Hematopoietic multipotent progenitor cell (in vitro differentiated cells): ENCODE data around the gene BBIP1. TPM values are rescaled to one million over a fixed set of nuclear protein-coding genes. Genes with fewer than 3 reads are reported as not detected.

Experiments used
- DNase-seq, 3 donors: peaks; one replicate each; pipeline ENCODE4 v3.0.0-alpha.2; 2011 to 2015; ENCODE audit warnings: low read depth in 2 of 3, low spot score in 2 of 3
- total RNA-seq: library from RNA; depleted of rRNA; stranded (reverse); fragments of >200 nt; gene quantifications from one replicate; pipeline ENCODE4 v1.2.3, GENCODE V29; 2012

Gene BBIP1
- total RNA-seq, 1 donor, result 7.0 TPM

DNA sequence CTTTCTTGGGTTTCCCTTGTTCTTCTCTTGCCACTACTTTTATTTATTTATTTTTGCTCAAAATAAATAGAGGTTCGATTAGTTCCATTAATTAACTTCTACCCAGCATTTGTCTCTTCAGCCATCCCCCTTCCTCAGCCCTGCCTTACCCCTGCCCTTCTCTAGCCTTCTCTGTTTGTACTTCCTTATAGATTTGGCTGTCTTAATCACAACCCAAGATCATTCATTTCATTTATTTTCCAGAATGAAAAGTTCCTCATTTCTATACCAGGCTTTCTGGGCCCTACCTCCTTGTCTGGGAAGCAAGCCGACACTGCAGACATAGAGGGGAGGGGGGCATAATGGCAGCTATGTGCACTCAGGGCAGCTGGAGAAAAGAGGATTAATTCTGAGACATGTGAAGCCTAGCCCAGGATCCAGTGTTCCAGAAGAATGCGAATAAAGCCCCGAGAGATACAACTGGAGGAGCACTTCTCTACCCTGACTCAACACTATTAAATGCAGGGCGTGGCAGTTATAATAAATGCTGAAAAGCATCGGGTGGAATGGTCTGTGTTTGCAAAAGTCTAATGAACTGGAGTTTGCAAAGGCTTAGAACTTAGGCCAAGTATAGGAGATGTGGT is 53.7 kb downstream of the BBIP1 start:
- DNase-seq, result no peak

DNA sequence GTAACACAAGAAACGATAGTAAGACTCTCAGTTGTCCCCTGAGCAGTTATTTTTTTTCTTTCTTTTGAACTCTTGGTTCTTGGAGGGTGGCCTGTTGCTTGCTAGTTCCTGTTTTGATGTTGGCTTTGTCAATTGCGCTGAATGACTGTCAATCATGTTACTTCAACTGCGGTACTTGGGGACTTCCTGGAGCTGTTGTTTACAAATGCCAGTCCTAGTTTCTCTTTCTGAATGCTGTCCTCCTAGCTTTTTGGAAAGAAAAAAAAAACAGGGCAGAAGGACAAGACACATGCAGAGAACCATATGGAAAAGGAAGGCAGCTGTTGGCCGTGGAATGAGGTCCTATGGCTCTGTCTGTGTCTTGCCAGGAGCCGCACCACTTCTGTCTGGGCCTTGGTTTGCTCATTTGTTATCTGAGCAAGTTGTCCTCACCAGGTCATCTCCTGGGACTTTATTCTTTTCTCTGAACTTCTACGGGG is 54.3 kb downstream of the BBIP1 start:
- peak; percentile 60 to 87 (median 71) for DNase-seq

DNA sequence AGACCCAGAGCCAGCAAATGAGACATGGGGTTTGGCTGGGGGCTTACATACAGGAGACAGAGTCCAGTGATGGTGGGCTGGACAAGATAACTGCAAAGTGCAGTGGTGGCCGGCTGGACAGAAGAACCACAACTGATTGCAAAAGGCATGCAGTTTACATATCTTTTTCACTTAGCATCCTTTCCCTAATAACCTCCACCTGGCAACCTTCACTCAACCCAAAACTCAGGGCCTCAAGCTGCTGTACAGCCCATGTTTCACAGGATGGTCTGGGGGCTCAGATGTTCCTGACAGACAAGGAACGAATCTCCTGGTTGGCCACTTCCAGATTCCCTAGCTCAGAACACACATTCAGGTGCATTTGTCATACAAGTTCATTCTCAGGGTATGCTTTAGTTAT is 55.0 kb downstream of the BBIP1 start:
- no peak for DNase-seq

DNA sequence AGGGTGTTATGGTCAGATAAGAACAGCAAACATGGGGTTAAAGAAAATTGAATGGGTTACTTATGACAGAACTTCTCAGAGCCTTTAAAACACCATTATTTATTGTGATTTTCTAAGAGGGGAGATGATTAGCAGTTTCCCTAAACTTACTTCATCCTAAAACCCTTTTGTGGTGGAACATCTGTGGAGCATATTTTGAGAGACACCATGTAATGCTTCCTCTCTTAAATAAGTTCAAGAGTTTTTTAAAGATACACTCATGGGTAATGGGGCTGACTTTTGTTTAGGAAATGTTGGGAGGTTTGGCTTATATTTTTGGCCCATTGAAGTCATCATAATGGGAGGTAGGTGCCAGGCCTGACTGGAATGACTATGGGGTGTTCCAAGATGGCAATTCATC is 55.6 kb downstream of the BBIP1 start:
- no peak for DNase-seq

DNA sequence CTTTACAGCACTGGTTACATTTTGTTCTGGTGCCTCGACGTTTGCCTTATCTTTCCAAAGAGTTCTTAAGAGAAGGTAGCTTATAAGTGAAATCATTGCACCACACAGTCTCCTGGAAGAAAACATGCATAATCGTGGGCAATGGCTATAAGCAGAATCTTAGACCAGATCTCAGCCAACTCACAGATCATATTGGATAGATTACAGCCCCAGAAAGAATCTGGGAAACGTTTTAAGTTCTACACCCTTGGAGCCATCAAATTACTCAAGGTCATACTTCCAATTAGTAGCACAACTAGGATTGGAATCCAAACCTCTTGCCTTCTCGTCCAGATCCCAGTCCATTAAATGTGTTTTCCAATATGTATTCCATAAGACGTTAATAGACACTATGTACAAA is 56.0 kb downstream of the BBIP1 start:
- no peak for DNase-seq

DNA sequence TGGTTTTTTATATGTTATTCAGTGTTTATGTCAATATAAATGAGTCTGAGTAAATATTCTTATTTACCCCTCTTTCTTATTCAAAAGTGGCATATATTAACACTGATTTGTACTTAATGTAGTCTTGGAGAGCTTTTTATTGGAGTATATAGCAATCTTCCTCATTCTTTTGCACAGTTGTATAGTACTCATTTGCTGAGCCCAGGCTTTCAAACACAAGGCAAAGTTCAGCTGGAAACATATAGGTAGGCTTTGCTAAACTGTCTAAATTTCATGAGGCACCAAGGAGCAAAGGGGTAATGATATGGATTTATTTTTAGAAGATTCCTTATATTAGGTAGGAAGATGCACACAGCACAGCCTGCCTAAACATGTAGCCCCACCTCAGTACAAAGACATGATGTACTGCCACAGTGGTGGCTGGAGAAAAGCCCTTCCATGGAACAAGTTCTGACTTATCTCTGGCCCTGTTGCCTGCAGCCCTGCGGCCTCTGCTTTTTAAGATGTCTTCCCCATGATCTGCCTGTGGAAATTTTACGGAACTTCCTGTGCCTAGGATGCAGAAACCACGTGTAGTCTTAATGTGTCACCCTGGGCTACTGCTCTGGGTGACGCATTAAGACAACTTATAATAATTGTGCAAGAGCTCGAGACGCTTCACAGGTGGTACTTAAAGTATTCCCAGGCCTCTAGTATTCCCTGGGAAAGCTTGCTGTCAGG is 56.9 kb downstream of the BBIP1 start:
- DNase-seq, result no peak

DNA sequence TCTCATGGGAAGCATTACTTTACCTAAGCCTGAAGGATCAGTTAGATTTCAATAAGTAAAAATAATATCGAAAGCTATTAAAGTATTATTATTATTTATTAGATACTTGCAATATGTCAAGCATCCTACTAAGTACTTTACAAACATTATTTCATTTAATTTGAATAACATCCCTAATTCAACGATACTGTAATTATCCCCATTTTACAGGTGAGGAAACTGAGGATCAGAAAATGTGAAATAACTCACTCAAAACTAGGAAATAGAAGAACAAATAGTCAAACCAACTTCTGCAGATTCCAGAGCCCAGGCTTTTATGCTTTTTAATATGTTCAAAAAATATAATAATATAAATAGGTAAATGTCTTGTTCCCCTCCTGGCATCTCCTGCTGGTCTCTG is 57.5 kb downstream of the BBIP1 start:
- no peak for DNase-seq

DNA sequence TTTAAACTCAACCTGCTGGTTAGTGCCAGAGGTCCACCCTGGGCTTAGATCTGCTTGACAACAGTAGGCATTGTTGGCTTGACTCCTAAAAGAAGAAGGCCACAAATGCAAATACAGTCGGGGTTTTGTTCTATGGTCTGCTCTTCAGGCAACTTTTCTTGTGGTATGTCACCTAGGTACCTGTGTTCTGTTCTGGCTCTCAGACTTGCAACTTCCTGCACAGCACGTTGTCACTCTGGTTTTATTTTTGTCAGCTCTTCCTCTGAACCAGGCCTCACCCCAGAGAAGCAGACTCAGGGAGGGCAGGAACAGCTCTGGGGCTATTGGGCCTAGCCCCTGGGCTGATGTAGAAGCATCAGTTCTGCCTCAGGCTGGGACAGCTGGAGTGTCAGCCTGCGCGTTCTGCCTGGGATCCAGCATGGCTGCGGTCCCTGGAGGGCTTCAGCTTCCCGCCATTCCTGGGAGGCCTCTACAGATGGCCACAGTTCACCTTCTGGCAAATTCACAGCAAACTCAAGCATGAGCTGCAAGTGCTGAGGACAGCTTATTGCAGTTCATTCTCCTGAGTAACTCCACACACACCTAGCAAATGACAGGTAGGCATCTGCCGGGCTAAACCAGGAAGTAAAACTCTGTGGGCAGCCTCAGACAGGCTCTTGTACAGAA is 58.3 kb downstream of the BBIP1 start:
- peak in 1 of 3 donors; percentile 44 for DNase-seq

DNA sequence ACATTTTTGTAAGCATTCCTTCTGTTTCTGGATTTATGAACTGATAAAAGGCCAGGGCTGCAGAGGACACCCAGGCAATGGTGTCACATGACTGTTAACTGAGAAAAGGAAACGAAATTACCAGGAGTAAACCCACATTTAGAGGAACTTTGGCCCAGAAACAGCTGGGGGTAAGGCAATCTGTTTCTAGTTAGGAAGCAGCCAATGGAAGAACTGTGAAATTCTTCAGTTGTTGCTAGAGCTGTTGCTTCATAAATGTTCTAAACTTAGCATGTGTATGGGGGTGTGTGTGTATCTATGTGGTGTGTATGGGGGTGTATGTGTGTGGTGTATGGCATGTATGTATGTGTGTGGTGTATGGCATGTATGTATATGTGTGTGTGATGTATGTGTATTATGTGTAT is 59.0 kb downstream of the BBIP1 start:
- DNase-seq, result peak in 1 of 3 donors; percentile 41

DNA sequence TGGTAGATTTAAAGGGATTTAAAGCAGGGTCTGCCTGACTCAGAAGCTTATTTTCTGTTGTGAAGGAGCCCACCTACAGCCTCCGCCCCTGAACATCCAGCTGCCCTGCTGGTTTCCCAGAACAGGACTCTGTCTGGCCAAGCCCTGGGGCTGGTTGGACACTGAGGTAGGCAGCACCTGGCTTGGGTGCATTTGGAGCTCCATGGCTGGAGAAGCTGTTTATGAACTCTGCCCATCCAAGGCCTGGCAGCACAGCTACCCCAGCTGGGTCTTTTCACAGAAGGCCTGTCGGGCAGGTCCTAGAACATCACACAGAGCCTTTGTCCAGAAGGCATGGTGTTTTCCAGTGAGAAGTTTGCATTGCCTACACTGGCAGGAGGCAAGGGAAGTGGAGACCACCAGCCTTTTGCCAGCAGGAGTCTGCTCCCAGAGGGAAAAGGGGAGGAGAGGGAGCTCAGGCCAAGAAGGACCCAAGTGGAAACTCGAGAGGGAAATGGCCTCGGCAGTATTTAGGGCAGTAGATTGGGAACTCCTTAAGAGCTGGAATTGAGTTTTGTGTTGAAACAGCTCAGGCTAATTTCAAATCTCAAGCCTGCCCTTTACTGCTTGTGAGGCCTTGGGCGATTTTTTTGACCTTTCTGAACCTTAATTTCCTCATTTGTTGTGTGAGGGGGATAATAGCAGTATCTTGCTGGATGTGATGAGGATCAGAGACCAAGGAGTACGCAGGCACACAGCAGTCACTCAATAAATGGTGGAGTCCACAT is 59.6 kb downstream of the BBIP1 start:
- DNase-seq, result no peak

DNA sequence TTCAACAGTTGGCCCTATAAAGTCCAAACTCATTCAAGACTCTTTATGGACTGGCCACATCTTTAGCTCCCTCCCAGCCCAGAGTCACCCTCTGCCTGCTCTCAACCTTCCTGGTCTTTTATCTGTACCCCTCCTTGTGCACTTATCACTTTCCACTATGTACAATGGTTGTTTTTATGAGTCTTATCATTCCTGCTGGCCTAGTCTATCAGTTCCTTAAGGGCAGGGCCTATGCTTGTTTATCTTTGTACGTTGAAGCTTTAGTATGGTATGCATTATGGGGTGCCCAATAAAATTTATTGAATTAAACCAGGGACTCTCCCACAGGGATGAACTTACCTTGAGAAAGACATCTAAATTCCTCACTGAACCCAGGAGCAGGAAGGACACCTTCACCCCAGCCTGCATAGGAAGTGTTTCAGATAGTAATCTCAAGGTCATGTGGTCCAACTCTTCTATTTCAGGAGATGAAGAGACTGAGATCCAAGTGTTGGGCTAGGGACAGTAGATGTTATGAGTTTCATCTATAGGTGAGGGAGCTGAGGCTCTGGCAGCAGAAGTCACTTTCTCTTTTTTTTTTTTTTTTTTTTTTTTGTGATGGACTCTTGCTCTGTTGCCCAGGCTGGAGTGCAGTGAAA is 60.6 kb downstream of the BBIP1 start:
- no peak for DNase-seq

DNA sequence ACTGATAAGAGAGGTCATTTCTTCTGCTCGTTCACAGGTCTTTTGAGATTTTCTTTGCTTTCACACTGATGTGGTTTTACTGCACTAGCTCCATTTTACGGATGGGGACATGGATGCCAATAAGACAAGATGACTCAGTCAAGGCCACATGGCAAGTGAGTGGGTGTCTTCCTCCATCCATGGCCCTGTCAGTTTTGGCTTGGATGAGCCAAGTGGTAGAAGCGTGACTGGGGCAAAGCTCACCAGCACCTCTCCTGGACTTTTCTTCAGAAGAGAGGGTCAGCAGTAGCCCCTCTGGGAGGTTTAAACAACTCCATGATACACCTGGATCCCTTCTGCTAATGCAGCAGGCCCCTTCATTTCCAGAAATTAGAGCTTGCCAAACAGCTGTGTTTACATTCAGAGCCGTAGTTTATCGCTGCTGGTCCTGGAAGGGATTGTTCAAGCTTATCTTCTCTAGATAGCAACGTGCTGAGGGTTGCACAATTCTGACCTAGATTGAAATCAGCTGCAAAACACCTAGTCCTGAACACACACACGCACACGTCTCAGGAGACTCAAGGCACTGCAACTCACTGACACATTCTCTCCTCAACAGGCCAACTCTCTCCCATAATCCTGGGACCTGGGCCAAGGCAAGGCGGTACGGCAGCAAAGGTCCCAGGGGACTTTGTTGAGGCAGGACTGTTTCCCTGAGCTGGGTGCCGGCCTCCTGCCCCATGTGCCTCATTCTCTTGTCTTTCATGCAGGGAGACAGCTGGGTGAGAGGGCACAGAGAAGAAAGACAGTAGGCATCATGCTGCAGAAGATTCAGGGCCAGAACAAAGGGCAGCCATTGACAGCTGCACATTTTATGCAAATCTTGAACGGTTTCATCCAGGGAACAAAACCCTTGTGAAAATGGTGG is 61.5 kb downstream of the BBIP1 start:
- DNase-seq, result no peak

DNA sequence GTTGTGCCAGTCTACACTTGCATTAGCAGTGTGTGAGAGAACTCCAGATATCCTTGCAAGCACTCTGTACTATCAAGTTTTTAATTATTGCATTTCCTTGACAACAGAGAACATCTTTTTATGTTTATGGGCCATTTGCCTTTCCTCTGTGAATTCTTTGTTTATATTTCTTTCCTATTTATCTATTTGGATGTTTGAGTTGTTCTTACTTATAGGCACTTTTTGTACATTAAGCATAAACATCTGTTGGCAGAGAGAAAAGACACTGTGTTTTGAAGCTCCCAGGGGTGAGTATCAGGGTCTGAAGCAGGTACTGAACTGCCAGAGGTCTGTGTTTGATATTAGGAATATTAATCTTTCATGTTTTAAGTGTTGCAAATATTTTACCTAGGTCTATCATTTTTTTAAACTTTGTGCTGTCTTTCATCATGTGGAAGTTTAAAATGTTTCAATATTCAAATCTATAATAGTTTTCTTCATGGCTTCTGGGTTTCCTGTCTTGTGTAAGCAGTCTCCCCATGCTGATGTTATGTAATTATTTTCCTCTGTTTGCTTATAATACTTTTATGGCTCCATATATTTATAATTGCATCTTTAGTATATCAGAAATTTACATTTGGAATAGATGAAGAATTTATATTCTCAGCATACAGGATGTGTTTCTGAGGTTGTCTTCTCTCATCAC is 64.9 kb downstream of the BBIP1 start:
- DNase-seq, result no peak

DNA sequence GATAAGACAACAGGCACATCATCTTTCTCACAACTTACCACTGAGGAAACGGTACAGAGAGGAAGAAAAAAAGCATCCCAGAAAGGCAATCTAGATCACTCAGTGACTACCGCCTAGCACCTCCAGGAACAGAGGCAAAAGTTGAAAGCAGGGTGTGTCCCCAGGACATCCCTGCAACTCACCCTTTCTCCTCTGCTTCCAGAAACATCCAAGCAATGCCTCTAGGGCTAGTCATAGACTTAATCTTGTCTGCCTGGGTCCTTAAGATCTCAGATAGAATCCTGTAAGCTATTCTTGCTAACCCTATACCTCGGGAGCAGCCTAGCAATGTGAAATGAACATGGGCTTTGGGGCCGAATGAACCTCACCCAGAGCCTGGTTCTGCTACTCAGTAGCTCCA is 66.0 kb downstream of the BBIP1 start:
- DNase-seq, result no peak

DNA sequence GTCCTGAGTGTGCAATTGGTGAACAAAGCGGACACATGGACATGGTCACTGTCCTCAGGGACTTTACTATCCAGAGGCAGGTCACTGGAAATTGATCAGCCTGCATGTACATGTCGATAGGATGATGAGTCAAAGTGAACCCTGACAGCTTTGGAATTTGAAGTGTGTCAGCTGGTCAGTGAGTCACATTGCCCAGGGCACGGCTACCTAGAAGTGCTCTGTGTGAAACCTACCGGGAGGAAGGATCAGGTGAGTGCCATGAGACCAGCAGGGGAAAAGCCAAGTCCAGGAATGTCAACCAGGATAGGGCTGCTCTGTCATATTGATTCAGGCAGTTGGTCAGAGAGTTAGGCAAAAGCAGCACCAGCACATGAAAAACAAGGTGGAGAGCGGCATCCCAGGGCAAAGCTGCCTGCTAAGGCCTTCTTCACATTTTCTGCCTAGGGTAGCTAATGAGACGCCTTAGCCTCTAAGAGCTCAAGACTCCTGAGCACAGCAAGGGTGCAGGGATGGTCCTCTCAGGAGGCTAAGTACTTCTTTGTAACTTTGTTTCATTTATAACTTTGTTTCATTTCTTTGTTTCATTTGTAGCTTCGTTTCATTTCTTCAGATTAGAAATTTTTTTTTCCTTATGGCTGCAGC is 66.6 kb downstream of the BBIP1 start:
- DNase-seq, result no peak

DNA sequence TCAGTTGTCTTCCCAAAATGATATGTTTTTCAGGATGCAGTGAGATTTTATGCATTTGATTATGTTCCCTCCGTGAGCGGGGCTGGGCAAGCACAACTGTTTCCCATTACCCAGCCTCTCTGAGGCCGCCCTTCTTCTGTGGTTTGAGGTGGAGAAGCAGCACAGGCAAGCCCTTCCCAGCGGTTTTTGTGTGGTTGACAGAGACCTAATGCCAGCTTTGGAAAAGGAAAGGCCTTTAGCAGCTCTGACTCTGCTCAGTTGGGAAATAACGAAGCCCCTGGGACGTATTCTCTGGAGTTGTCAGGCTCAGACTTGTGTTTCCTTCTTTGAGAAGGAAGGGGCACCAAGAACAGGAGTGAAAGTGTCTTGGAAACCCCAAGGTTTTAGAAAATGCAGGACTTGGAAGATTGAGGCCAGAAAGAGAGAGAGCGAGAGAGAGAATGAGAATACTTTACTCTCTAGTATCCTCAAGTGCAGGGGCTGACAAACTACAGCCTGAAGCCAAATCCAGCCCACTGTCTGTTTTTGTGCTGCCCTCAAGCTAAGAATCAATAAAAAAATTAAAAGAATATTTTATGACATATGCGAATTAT is 67.9 kb downstream of the BBIP1 start:
- DNase-seq, result no peak

DNA sequence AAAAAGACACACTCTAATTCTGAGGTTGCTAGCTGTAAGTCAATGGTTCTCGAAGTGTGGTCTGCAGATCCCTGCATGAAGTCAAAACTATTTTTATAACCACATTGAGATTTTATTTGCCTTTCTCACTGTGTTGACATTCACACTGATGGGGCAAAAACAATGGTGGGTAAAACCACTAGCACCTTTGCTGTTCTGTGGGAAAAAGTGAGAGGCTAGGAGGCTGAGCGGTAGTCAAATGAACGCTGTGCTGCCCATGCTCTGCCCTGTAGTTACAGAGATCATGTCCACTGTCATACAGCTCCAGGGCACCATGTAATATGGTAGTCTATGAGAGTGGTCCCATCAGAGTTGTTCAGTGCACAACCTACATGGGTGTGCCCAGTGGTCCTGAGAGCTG is 68.9 kb downstream of the BBIP1 start:
- no peak for DNase-seq
